SK-MEL-5 (cell line): ENCODE measurements around the gene DLG4. TPM values are rescaled to one million over a fixed set of nuclear protein-coding genes. Genes with fewer than 3 reads are reported as not detected.

ENCODE experiments used
- DNase-seq: peaks from one replicate; pipeline ENCODE4 v3.0.0-alpha.2; 2016; ENCODE audit warnings: low read depth, low spot score
- in situ Hi-C: cut with HindIII; loops from 2 replicates; pipeline ENCODE4 v1.10.0; 2016; ENCODE audit warnings: low sequenced_read_pairs, high pct_unique_total_duplicates, low pct_unique_long_range_greater_than_20kb
- total RNA-seq: library from RNA; depleted of rRNA; stranded (reverse); fragments of >200 nt; shearing (Covaris generic); gene quantifications from 2 replicates; pipeline ENCODE4 v1.2.3, GENCODE V29; 2014

Gene DLG4
- total RNA-seq, 1 experiment from 2014 or later, result 3.7 TPM

- no peak for DNase-seq
- in situ Hi-C loops, result no loop called here
Measured at GRCh38 chr17:7221278-7222092, 1.8 kb upstream of the DLG4 start.

GRCh38 chr17:7220593-7221277 lies 1.1 kb upstream of the DLG4 start:
- peak; percentile 87 for DNase-seq
- in situ Hi-C loops, result no loop called here

- no peak for DNase-seq
- in situ Hi-C loops, result no loop called here
Measured at GRCh38 chr17:7219229-7219811, 316 bp downstream of the DLG4 start.

GRCh38 chr17:7218758-7219157 lies 878 bp downstream of the DLG4 start:
- in situ Hi-C loops, result no loop called here
- no peak for DNase-seq

- in situ Hi-C loops, result no loop called here
- DNase-seq, result no peak
Measured at GRCh38 chr17:7218166-7218565, 1.5 kb downstream of the DLG4 start.

- in situ Hi-C loops, result no loop called here
- peak; percentile 53 for DNase-seq
Measured at GRCh38 chr17:7217113-7217987, 2.3 kb downstream of the DLG4 start.

- in situ Hi-C loops, result no loop called here
- no peak for DNase-seq
Measured at GRCh38 chr17:7216242-7217112, 3.2 kb downstream of the DLG4 start.

- in situ Hi-C loops, result no loop called here
- DNase-seq, result no peak
Measured at GRCh38 chr17:7215652-7216180, 3.9 kb downstream of the DLG4 start.

- in situ Hi-C loops, result no loop called here
- no peak for DNase-seq
Measured at GRCh38 chr17:7215136-7215638, 4.4 kb downstream of the DLG4 start.

- peak; percentile 98 for DNase-seq
- in situ Hi-C loops, result no loop called here
Measured at GRCh38 chr17:7214300-7215135, 5.1 kb downstream of the DLG4 start.

- in situ Hi-C loops, result no loop called here
- peak; percentile 89 for DNase-seq
Measured at GRCh38 chr17:7213895-7214299, 5.7 kb downstream of the DLG4 start.

GRCh38 chr17:7211491-7212273 lies 8.0 kb downstream of the DLG4 start:
- DNase-seq, result no peak
- in situ Hi-C loops, result no loop called here

GRCh38 chr17:7208754-7209460 lies 10.7 kb downstream of the DLG4 start:
- in situ Hi-C loops, result no loop called here
- DNase-seq, result no peak

GRCh38 chr17:7208027-7208571 lies 11.5 kb downstream of the DLG4 start:
- in situ Hi-C loops, result no loop called here
- DNase-seq, result no peak
